Loucy (cell line): Measurements from ENCODE around the gene UNC80.

Experiments used
- H2AFZ ChIP-seq: fragments of 200-600 bp; sonication (generic); 2 replicates; pipeline ENCODE4 v1.6.0; 2016; ENCODE audit warnings: antibody characterized with exemption, mild to moderate bottlenecking, low read length, moderate library complexity
- H3F3A ChIP-seq: fragments of 200-600 bp; 2 replicates; pipeline ENCODE4 v1.6.0; 2016; ENCODE audit warnings: antibody characterized with exemption, low read depth, mild to moderate bottlenecking
- H3K27me3 ChIP-seq: fragments of 200-600 bp; sonication (generic); 2 replicates; pipeline ENCODE4 v1.6.1; 2014; ENCODE audit warnings: low read length, mild to moderate bottlenecking; ENCODE audit not compliant: insufficient read depth, poor library complexity, severe bottlenecking
- H3K36me3 ChIP-seq: fragments of 200-600 bp; sonication (generic); 2 replicates; pipeline ENCODE4 v1.6.1; 2016; ENCODE audit warnings: low read length; ENCODE audit not compliant: insufficient read depth
- H3K4me1 ChIP-seq: fragments of 200-600 bp; sonication (generic); 2 replicates; pipeline ENCODE4 v1.5.1; 2014; ENCODE audit warnings: low read length, mild to moderate bottlenecking; ENCODE audit not compliant: insufficient read depth, poor library complexity, severe bottlenecking
- H3K4me2 ChIP-seq: fragments of 200-600 bp; sonication (generic); 2 replicates; pipeline ENCODE4 v1.6.0; 2014; ENCODE audit warnings: antibody characterized with exemption, low read length, low read depth, mild to moderate bottlenecking; ENCODE audit not compliant: poor library complexity, severe bottlenecking
- H3K4me3 ChIP-seq: fragments of 200-600 bp; sonication (generic); 2 replicates; pipeline ENCODE4 v1.5.1; 2014; ENCODE audit warnings: low read length, mild to moderate bottlenecking, mixed read lengths; ENCODE audit not compliant: poor library complexity, severe bottlenecking
- H3K79me2 ChIP-seq: fragments of 200-600 bp; sonication (generic); 2 replicates; pipeline ENCODE4 v1.6.1; 2014; ENCODE audit warnings: low read length; ENCODE audit not compliant: insufficient read depth
- H3K9ac ChIP-seq: fragments of 200-600 bp; sonication (generic); 2 replicates; pipeline ENCODE4 v1.6.0; 2014; ENCODE audit warnings: mild to moderate bottlenecking, low read depth, low read length, moderate library complexity; ENCODE audit not compliant: poor library complexity, severe bottlenecking
- H3K9me2 ChIP-seq: fragments of 200-600 bp; sonication (generic); replicated peaks from 2 replicates; pipeline ENCODE4 v1.6.1; 2016; ENCODE audit warnings: low read depth, low read length, mixed read lengths
- H3K9me3 ChIP-seq: fragments of 200-600 bp; sonication (generic); 2 replicates; pipeline ENCODE4 v1.6.1; 2014; ENCODE audit warnings: mild to moderate bottlenecking, antibody characterized with exemption, low read length, low read depth; ENCODE audit not compliant: insufficient read depth
- H4K20me1 ChIP-seq: fragments of 200-600 bp; sonication (generic); 2 replicates; pipeline ENCODE4 v1.6.0; 2014; ENCODE audit warnings: antibody characterized with exemption, low read length, mild to moderate bottlenecking; ENCODE audit not compliant: insufficient read depth, poor library complexity, severe bottlenecking
- CTCF ChIP-seq: fragments of 200-600 bp; sonication (generic); conservative IDR thresholded peaks from 2 replicates; pipeline ENCODE4 v1.5.1; 2014; ENCODE audit warnings: mild to moderate bottlenecking, antibody characterized with exemption, low read length
- EZH2phosphoT487 ChIP-seq: fragments of 200-600 bp; IDR thresholded peaks from 2 replicates; pipeline ENCODE4 v1.6.1; 2018; ENCODE audit warnings: antibody characterized with exemption, mild to moderate bottlenecking, moderate library complexity, borderline replicate concordance

Gene UNC80

GRCh38 chr2:209942936-209943605 is 171.4 kb downstream of the UNC80 start:
- Histone ChIP-seq H3F3A (no peaks in the 10 kb centered on the region), H3K9me2 (no peaks in the 10 kb centered on the region), H4K20me1 (no peaks in the 10 kb centered on the region), H3K4me1 (no peaks in the 10 kb centered on the region), H3K9me3 (no peaks in the 10 kb centered on the region), H3K4me2 (no peak overlapping the region), H3K4me3 (no peak overlapping the region), H3K27me3 (no peaks in the 10 kb centered on the region), H3K79me2 (no peaks in the 10 kb centered on the region), H3K36me3 (no peaks in the 10 kb centered on the region), H2AFZ (no peak overlapping the region), H3K9ac (no peak overlapping the region)
- TF ChIP-seq EZH2phosphoT487: no peak
- TF ChIP-seq CTCF: no peak

- no peak overlapping the region for H3K9ac ChIP-seq
- no peaks in the 10 kb centered on the region for H3K79me2 ChIP-seq
- no peak for TF ChIP-seq CTCF
- no peak for TF ChIP-seq EZH2phosphoT487
- H3K36me3 ChIP-seq: no peaks in the 10 kb centered on the region
- H3K9me3 ChIP-seq: no peaks in the 10 kb centered on the region
- H4K20me1 ChIP-seq: no peaks in the 10 kb centered on the region
- H3K9me2 ChIP-seq: no peaks in the 10 kb centered on the region
- no peak overlapping the region for H3K4me3 ChIP-seq
- no peak overlapping the region for H2AFZ ChIP-seq
- no peak overlapping the region for H3K4me2 ChIP-seq
- H3K4me1 ChIP-seq: no peaks in the 10 kb centered on the region
- no peaks in the 10 kb centered on the region for H3K27me3 ChIP-seq
- no peaks in the 10 kb centered on the region for H3F3A ChIP-seq
Measured at GRCh38 chr2:209943776-209944175, 172.1 kb downstream of the UNC80 start.

GRCh38 chr2:209946539-209946938 is 174.9 kb downstream of the UNC80 start:
- Histone ChIP-seq H3K36me3 (no peaks in the 10 kb centered on the region), H3K79me2 (no peaks in the 10 kb centered on the region), H3K4me1 (no peaks in the 10 kb centered on the region), H2AFZ (no peak overlapping the region), H3F3A (no peaks in the 10 kb centered on the region), H3K9me2 (no peaks in the 10 kb centered on the region), H3K4me3 (no peak overlapping the region), H3K9ac (no peak overlapping the region), H3K4me2 (no peak overlapping the region), H4K20me1 (no peaks in the 10 kb centered on the region), H3K27me3 (no peaks in the 10 kb centered on the region), H3K9me3 (no peaks in the 10 kb centered on the region)
- TF ChIP-seq EZH2phosphoT487: no peak
- no peak for TF ChIP-seq CTCF
